ENCODE data around the gene GUCA1C. TPM values are rescaled to one million over a fixed set of nuclear protein-coding genes. Genes with fewer than 3 reads are reported as not detected.

Gene GUCA1C
- total RNA-seq, 1 experiment from 2014 or later: not detected

DNA sequence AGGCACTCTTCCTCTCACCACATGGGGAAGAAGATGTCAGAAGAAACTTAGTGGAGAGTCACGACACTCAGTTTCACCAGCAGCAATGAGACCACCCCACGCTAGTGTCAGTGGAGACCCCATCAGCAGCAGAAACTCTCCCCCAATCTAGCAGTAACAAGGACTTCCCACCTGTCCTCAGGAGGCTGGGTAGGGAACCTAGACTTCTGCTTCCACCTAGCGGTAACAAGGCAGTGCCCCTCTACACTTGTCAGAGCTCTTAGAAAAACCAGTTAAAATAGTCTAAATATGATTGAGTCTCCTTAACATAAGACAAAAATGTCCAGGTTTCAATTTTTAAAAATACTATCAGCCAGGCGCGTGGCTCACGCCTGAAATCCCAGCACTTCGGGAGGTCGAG is 73.8 kb downstream of the GUCA1C start:
- CTCF ChIA-PET: interaction anchor here (0.5 kb wide), 1 partner anchor 152 kb away, joined by 6 read pairs; no protein-coding TSS in a partner anchor
- intact Hi-C loops (cut with micrococcal nuclease; ENCODE audit: unreplicated experiment): no loop called here

DNA sequence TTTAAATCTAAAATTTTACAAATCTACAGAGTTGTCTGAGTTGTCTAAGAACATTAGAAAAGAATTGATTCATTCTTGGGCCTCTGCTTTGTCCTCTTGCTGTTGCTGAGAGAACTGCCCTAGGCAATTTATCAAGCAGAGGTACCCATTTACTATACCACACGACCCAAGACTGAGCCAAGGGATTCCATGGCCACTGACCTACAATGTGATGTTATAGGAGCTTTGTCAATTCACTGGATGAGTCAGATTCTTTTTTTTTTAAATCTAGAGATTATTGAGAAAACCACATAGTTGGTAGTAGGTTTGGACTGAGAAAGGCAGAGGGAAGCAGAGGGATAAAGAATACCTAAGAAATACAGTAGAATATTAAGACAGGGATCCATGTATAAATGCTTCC is 75.8 kb downstream of the GUCA1C start:
- Histone ChIP-seq H3K4me1 (ENCODE audit: control insufficient read depth, insufficient read depth, low read length) (no peaks in the 10 kb centered on the region), H3K9me3 (ENCODE audit: control insufficient read depth, insufficient read depth, low read depth, low read length) (no peaks in the 10 kb centered on the region), H3K27me3 (ENCODE audit: control insufficient read depth, insufficient read depth, low read length) (peaks cover 5% of the 10 kb centered on the region; the same call in 1 of the 2 replicates), H3K27ac (ENCODE audit: low read length) (no peak overlapping the region), H3K4me3 (ENCODE audit: low read depth in 2 of 2, low read length in 2 of 2) (no peak overlapping the region), H3K36me3 (ENCODE audit: control insufficient read depth, insufficient read depth, low read length) (no peaks in the 10 kb centered on the region)
- ChIA-PET CTCF (no interaction called here), POLR2A (no interaction called here)
- ATAC-seq: no peak
- no TSS peak for BruUV-seq (replicated peaks)
- intact Hi-C loops (cut with micrococcal nuclease; ENCODE audit: unreplicated experiment) (no loop called here), in situ Hi-C loops (cut with HindIII; ENCODE audit: low pct_unique_long_range_greater_than_20kb, low sequenced_read_pairs) (no loop called here)
- no peak for TF ChIP-seq TCF7L2 (IDR thresholded peaks at IDR 0.05; ENCODE audit: low read depth, low read length)
- no peak for TF ChIP-seq SIN3A (IDR thresholded peaks at IDR 0.05; ENCODE audit: borderline replicate concordance, insufficient read depth, low read depth, low read length)
- TF ChIP-seq, protein P1, sequence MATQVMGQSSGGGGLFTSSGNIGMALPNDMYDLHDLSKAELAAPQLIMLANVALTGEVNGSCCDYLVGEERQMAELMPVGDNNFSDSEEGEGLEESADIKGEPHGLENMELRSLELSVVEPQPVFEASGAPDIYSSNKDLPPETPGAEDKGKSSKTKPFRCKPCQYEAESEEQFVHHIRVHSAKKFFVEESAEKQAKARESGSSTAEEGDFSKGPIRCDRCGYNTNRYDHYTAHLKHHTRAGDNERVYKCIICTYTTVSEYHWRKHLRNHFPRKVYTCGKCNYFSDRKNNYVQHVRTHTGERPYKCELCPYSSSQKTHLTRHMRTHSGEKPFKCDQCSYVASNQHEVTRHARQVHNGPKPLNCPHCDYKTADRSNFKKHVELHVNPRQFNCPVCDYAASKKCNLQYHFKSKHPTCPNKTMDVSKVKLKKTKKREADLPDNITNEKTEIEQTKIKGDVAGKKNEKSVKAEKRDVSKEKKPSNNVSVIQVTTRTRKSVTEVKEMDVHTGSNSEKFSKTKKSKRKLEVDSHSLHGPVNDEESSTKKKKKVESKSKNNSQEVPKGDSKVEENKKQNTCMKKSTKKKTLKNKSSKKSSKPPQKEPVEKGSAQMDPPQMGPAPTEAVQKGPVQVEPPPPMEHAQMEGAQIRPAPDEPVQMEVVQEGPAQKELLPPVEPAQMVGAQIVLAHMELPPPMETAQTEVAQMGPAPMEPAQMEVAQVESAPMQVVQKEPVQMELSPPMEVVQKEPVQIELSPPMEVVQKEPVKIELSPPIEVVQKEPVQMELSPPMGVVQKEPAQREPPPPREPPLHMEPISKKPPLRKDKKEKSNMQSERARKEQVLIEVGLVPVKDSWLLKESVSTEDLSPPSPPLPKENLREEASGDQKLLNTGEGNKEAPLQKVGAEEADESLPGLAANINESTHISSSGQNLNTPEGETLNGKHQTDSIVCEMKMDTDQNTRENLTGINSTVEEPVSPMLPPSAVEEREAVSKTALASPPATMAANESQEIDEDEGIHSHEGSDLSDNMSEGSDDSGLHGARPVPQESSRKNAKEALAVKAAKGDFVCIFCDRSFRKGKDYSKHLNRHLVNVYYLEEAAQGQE (IDR thresholded peaks at IDR 0.05; ENCODE audit: insufficient read depth in 1 of 2, low read depth in 2 of 2, low read length in 1 of 2): no peak
- TF ChIP-seq, protein P2, sequence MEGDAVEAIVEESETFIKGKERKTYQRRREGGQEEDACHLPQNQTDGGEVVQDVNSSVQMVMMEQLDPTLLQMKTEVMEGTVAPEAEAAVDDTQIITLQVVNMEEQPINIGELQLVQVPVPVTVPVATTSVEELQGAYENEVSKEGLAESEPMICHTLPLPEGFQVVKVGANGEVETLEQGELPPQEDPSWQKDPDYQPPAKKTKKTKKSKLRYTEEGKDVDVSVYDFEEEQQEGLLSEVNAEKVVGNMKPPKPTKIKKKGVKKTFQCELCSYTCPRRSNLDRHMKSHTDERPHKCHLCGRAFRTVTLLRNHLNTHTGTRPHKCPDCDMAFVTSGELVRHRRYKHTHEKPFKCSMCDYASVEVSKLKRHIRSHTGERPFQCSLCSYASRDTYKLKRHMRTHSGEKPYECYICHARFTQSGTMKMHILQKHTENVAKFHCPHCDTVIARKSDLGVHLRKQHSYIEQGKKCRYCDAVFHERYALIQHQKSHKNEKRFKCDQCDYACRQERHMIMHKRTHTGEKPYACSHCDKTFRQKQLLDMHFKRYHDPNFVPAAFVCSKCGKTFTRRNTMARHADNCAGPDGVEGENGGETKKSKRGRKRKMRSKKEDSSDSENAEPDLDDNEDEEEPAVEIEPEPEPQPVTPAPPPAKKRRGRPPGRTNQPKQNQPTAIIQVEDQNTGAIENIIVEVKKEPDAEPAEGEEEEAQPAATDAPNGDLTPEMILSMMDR (IDR thresholded peaks at IDR 0.05): no peak
- no peak for TF ChIP-seq POLR2AphosphoS5 (IDR thresholded peaks at IDR 0.05; ENCODE audit: low read depth, low read length)
- DNase-seq (ENCODE audit: low read depth, low spot score): no peak

More for the DNA sequence above, 73.8 kb downstream of the GUCA1C start:
- H3K36me3 ChIP-seq (ENCODE audit: control insufficient read depth, insufficient read depth, low read length): no peaks in the 10 kb centered on the region
- ATAC-seq (0 out of 2 replicates have a peak, but pooled peaks have one; percentile 69), DNase-seq (ENCODE audit: low read depth, low spot score) (no peak)
- BruUV-seq (replicated peaks): no TSS peak
- POLR2A ChIA-PET: no interaction called here
- H3K4me1 ChIP-seq (ENCODE audit: control insufficient read depth, insufficient read depth, low read length): no peaks in the 10 kb centered on the region
- no peak overlapping the region for H3K4me3 ChIP-seq (ENCODE audit: low read depth in 2 of 2, low read length in 2 of 2)
- no peak for TF ChIP-seq SIN3A (IDR thresholded peaks at IDR 0.05; ENCODE audit: borderline replicate concordance, insufficient read depth, low read depth, low read length)
- TF ChIP-seq, protein P1 (IDR thresholded peaks at IDR 0.05; ENCODE audit: insufficient read depth in 1 of 2, low read depth in 2 of 2, low read length in 1 of 2): no peak
- TF ChIP-seq POLR2AphosphoS5 (IDR thresholded peaks at IDR 0.05; ENCODE audit: low read depth, low read length): no peak
- TF ChIP-seq, protein P2 (IDR thresholded peaks at IDR 0.05): peak; percentile 37
- no peak for TF ChIP-seq TCF7L2 (IDR thresholded peaks at IDR 0.05; ENCODE audit: low read depth, low read length)
- H3K27me3 ChIP-seq (ENCODE audit: control insufficient read depth, insufficient read depth, low read length): peaks cover 2% of the 10 kb centered on the region; the same call in 1 of the 2 replicates
- H3K27ac ChIP-seq (ENCODE audit: low read length): no peak overlapping the region
- in situ Hi-C loops (cut with HindIII; ENCODE audit: low pct_unique_long_range_greater_than_20kb, low sequenced_read_pairs): no loop called here
- H3K9me3 ChIP-seq (ENCODE audit: control insufficient read depth, insufficient read depth, low read depth, low read length): no peaks in the 10 kb centered on the region

Measured in Panc1 (cell line).